ENCODE results near the gene KIAA0753.

KIAA0753 gene

DNA sequence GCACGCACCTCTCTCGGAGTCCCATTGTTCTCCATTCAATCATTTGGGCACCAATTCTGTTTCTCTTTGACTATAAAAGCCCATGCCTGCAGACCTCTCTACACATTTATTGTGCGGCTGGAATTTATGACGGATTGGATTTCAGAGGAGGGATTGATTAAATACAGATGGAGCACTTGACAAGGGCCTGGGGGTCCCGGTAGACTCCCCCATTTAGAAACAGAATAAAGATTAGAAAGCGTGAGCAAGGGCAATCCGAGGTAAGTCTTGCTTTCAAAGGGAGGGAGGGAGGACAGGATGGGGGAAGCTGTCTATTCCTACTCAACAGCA is 69.1 kb downstream of the KIAA0753 start:
- DNase-seq: no peak
- Histone ChIP-seq H3K9me3 (ENCODE audit: severe bottlenecking) (no peaks in the 10 kb centered on the region), H3K4me3 (ENCODE audit: low read depth, low read length) (no peak overlapping the region), H3K36me3 (peaks cover 5% of the 10 kb centered on the region; the same call in 1 of the 2 replicates), H3K27me3 (ENCODE audit: insufficient read depth, low read depth, severe bottlenecking) (no peaks in the 10 kb centered on the region), H3K27ac (no peak overlapping the region)
- TF ChIP-seq CTCF (IDR thresholded peaks at IDR 0.05; ENCODE audit: low read depth, low read length): no peak

DNA sequence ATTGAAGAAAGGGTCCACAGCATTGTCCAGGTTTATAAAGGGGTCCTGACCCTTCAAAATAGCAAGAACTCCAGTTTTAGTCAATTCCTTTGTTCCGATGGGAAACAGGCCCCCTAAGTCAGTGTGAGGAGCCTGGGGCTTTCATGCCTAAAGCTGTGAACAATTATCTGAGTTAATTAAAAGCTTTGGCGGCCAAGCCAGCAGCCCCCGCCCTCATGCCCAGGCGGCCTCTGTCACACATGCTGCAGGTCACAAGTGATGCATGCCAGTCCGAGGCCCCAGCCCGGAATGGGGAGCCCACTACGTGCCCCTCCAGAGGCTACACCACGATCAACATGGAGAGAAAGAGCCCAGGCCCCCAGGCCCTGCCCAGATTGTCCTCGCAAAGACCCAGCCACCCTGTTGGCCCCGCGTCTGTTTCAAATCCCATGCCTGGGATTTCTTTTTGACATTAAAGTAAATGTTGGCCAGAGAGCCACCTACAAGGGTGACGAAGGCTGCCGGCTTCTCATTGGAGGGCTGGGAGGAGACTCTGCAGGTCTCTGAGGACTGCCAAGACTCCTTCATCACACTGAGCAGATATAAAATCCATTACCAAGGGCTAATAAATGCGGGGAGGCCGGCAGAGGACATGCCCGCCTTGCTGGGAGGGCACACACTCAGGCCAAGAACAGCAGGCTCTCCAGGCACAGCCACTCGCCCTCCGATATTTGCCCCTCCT is 69.6 kb downstream of the KIAA0753 start:
- H3K27me3 ChIP-seq (ENCODE audit: insufficient read depth, low read depth, severe bottlenecking): no peaks in the 10 kb centered on the region
- no peak for TF ChIP-seq CTCF (IDR thresholded peaks at IDR 0.05; ENCODE audit: low read depth, low read length)
- H3K4me3 ChIP-seq (ENCODE audit: low read depth, low read length): no peak overlapping the region
- H3K36me3 ChIP-seq: peaks cover 5% of the 10 kb centered on the region; the same call in 1 of the 2 replicates
- no peaks in the 10 kb centered on the region for H3K9me3 ChIP-seq (ENCODE audit: severe bottlenecking)
- no peak overlapping the region for H3K27ac ChIP-seq
- no peak for DNase-seq

GRCh38 chr17:6569370-6570285 is 70.9 kb downstream of the KIAA0753 start:
- H3K9me3 ChIP-seq (ENCODE audit: severe bottlenecking): no peaks in the 10 kb centered on the region
- H3K27me3 ChIP-seq (ENCODE audit: insufficient read depth, low read depth, severe bottlenecking): no peaks in the 10 kb centered on the region
- TF ChIP-seq CTCF (IDR thresholded peaks at IDR 0.05; ENCODE audit: low read depth, low read length): no peak
- no peak overlapping the region for H3K4me3 ChIP-seq (ENCODE audit: low read depth, low read length)
- no peak overlapping the region for H3K27ac ChIP-seq
- DNase-seq: no peak
- H3K36me3 ChIP-seq: peaks cover 5% of the 10 kb centered on the region; the same call in 1 of the 2 replicates

DNA sequence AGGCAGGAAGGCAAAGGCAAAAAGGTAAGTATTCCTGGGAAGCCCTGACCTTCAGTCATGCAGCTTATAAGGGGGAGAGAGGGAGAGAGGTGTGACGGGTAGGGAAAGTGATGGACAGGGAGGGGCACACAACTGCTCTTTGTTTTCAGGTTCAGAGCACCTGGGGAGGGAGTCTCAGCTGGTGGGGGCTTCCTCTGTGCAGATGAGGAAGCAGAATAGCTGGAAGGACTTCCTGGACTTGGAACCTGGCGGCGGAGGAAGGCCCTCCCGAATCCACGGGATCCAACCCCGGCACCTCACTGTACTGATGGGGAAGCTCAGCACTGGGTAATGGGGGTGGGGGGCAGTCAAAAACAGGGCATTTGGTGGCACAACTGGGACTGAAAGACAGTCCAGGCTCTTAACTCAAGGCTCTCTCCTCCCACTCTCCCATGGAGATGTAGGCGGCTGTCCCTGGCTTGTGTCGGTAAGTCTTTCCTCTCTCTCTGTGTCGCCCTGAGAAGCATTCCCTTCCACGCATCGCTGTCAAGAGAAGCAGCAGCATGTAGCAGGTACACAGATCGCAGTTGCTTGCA is 72.2 kb downstream of the KIAA0753 start:
- no peak for DNase-seq
- Histone ChIP-seq H3K27me3 (ENCODE audit: insufficient read depth, low read depth, severe bottlenecking) (no peaks in the 10 kb centered on the region), H3K27ac (no peak overlapping the region), H3K36me3 (no peaks in the 10 kb centered on the region), H3K9me3 (ENCODE audit: severe bottlenecking) (no peaks in the 10 kb centered on the region), H3K4me3 (ENCODE audit: low read depth, low read length) (no peak overlapping the region)
- no peak for TF ChIP-seq CTCF (IDR thresholded peaks at IDR 0.05; ENCODE audit: low read depth, low read length)

- Histone ChIP-seq H3K4me3 (ENCODE audit: low read depth, low read length) (no peak overlapping the region), H3K27ac (no peak overlapping the region), H3K36me3 (no peaks in the 10 kb centered on the region), H3K27me3 (ENCODE audit: insufficient read depth, low read depth, severe bottlenecking) (no peaks in the 10 kb centered on the region), H3K9me3 (ENCODE audit: severe bottlenecking) (no peaks in the 10 kb centered on the region)
- TF ChIP-seq CTCF (IDR thresholded peaks at IDR 0.05; ENCODE audit: low read depth, low read length): no peak
- DNase-seq: peak; percentile 33
These were observed 72.9 kb downstream of the KIAA0753 start for GRCh38 chr17:6567528-6568183.

Measured in WERI-Rb-1 (cell line).